NT2/D1 (cell line): ENCODE measurements around the gene PIP.
"Not testable (repeated sequence)": the region's sequence is repeated elsewhere in the genome, so short reads cannot be mapped to it uniquely, and the experiment has no call there.

Experiments
- DNase-seq: peaks from one replicate; pipeline ENCODE4 v3.0.0-alpha.2; 2011; ENCODE audit warnings: low read depth, low spot score
- H3K27me3 ChIP-seq: 2 replicates; pipeline ENCODE4 v1.6.0; 2011; ENCODE audit warnings: mild to moderate bottlenecking; ENCODE audit not compliant: insufficient read length, insufficient read depth
- H3K36me3 ChIP-seq: 2 replicates; pipeline ENCODE4 v1.6.1; 2011; ENCODE audit warnings: mild to moderate bottlenecking, low read length, mixed read lengths; ENCODE audit not compliant: insufficient read depth, insufficient read length
- H3K4me1 ChIP-seq: 2 replicates; pipeline ENCODE4 v1.5.1; 2011; ENCODE audit not compliant: insufficient read depth, insufficient read length
- H3K4me3 ChIP-seq: 2 replicates; pipeline ENCODE4 v1.5.1; 2011; ENCODE audit warnings: low read depth; ENCODE audit not compliant: insufficient read length
- H3K9ac ChIP-seq: 2 replicates; pipeline ENCODE4 v1.6.0; 2011; ENCODE audit warnings: low read depth; ENCODE audit not compliant: insufficient read length
- H3K9me3 ChIP-seq: 2 replicates; pipeline ENCODE4 v1.5.1; 2011; ENCODE audit warnings: mild to moderate bottlenecking, low read length; ENCODE audit not compliant: insufficient read depth
- SUZ12 ChIP-seq: IDR thresholded peaks from 2 replicates; pipeline ENCODE4 v1.6.1; 2011; ENCODE audit not compliant: insufficient read length, insufficient read depth; ENCODE audit errors: extremely low read depth
- YY1 ChIP-seq: IDR thresholded peaks from 2 replicates; pipeline ENCODE4 v1.6.1; 2011; ENCODE audit not compliant: insufficient read length, insufficient read depth
- ZNF274 ChIP-seq: IDR thresholded peaks from 2 replicates; pipeline ENCODE4 v1.6.1; 2011; ENCODE audit warnings: mild to moderate bottlenecking, low read depth, low read length

PIP gene

GRCh38 chr7:143117395-143117794, 14.5 kb upstream of the PIP start:
- no peaks in the 10 kb centered on the region for H3K27me3 ChIP-seq
- H3K36me3 ChIP-seq: no peaks in the 10 kb centered on the region
- TF ChIP-seq YY1: no peak
- no peak for TF ChIP-seq SUZ12
- TF ChIP-seq ZNF274: no peak
- H3K9ac ChIP-seq: no peak overlapping the region
- H3K9me3 ChIP-seq: no peaks in the 10 kb centered on the region; the same call in 1 of the 2 replicates
- no peak overlapping the region for H3K4me3 ChIP-seq
- DNase-seq: no peak
- no peaks in the 10 kb centered on the region for H3K4me1 ChIP-seq

GRCh38 chr7:143120691-143121405, 11.0 kb upstream of the PIP start:
- Histone ChIP-seq H3K27me3 (no peaks in the 10 kb centered on the region), H3K4me1 (no peaks in the 10 kb centered on the region), H3K9me3 (peaks cover 10% of the 10 kb centered on the region), H3K4me3 (no peak overlapping the region), H3K9ac (no peak overlapping the region), H3K36me3 (no peaks in the 10 kb centered on the region)
- DNase-seq: no peak
- TF ChIP-seq ZNF274: no peak
- no peak for TF ChIP-seq YY1
- no peak for TF ChIP-seq SUZ12

- H3K9ac ChIP-seq, DNase-seq, H3K4me1 ChIP-seq, H3K27me3 ChIP-seq, H3K4me3 ChIP-seq, H3K36me3 ChIP-seq: not testable (repeated sequence)
- H3K9me3 ChIP-seq: peaks cover 10% of the 10 kb centered on the region
Observed at GRCh38 chr7:143123326-143123725, 8.6 kb upstream of the PIP start.

- H3K9me3 ChIP-seq: peaks cover 10% of the 10 kb centered on the region
- no peak overlapping the region for H3K9ac ChIP-seq
- no peaks in the 10 kb centered on the region for H3K36me3 ChIP-seq
- no peaks in the 10 kb centered on the region for H3K27me3 ChIP-seq
- TF ChIP-seq SUZ12: no peak
- no peak for TF ChIP-seq ZNF274
- no peak for TF ChIP-seq YY1
- no peak for DNase-seq
- H3K4me3 ChIP-seq: no peak overlapping the region
- H3K4me1 ChIP-seq: no peaks in the 10 kb centered on the region
Observed at GRCh38 chr7:143126146-143126545, 5.7 kb upstream of the PIP start.

- H3K4me3 ChIP-seq: no peak overlapping the region
- H3K9ac ChIP-seq: no peak overlapping the region
- no peaks in the 10 kb centered on the region for H3K36me3 ChIP-seq
- H3K9me3 ChIP-seq: peaks cover 10% of the 10 kb centered on the region
- TF ChIP-seq YY1 (no peak), SUZ12 (no peak), ZNF274 (no peak)
- DNase-seq: no peak
- no peaks in the 10 kb centered on the region for H3K27me3 ChIP-seq
- H3K4me1 ChIP-seq: no peaks in the 10 kb centered on the region
Observed at GRCh38 chr7:143129051-143129450, 2.8 kb upstream of the PIP start.

- TF ChIP-seq YY1 (no peak), SUZ12 (no peak)
- no peak for DNase-seq
- H3K27me3 ChIP-seq: no peaks in the 10 kb centered on the region
- H3K9ac ChIP-seq: no peak overlapping the region
- H3K4me3 ChIP-seq: no peak overlapping the region
- no peaks in the 10 kb centered on the region for H3K4me1 ChIP-seq
- peaks cover 10% of the 10 kb centered on the region for H3K9me3 ChIP-seq
- H3K36me3 ChIP-seq: no peaks in the 10 kb centered on the region
Observed at GRCh38 chr7:143129477-143129876, 2.4 kb upstream of the PIP start.

GRCh38 chr7:143130541-143130940, 1.3 kb upstream of the PIP start:
- DNase-seq: no peak
- Histone ChIP-seq H3K36me3 (no peaks in the 10 kb centered on the region), H3K4me1 (no peaks in the 10 kb centered on the region), H3K4me3 (no peak overlapping the region), H3K9ac (no peak overlapping the region), H3K9me3 (peaks cover 4% of the 10 kb centered on the region), H3K27me3 (no peaks in the 10 kb centered on the region)
- TF ChIP-seq SUZ12 (no peak), ZNF274 (no peak), YY1 (no peak)
